GM19099 (cell line): ENCODE results near the gene NDRG3.

ENCODE experiments used
- POLR2A ChIP-seq: IDR thresholded peaks from 3 replicates; pipeline ENCODE4 v1.6.1; 2011; ENCODE audit warnings: low read depth; ENCODE audit not compliant: insufficient read length; ENCODE audit errors: extremely low read depth

NDRG3 gene

DNA sequence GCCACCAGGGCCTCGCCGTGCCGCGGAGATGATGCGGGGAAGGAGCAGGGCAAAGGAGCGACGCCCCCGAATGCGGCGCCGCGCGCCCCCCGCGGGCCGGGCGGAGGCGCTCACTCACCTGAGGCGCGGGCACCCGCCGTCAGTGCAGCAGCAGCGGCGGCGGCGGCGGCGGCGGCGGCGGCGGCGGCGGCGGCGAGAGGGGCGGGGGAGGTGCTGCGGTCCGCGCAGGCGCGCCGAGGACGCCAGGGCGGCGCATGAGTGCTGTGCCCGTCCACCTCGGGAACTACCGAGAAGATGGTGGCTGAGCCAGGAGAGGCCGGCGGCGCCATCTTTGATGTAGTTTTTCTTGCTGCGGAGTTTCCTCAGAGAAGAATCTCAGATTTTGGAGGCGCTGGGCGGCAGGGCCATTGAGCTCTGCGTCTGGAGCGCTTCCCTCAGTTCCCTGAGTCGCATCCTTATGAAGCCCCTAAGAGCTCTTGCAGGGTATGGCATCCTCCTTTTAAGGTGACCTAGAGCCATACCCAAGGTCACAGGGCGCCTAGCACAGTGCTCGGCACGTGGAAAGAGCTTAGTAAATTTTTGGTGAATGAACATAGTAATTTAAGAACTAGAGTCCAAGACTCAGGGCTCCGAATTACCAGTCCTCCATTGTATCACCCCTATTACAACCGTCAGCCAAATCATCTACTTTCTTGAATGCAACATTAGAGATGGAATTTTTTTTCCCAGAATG is at the start of gene NDRG3:
Gene NDRG3, minus strand, starts transcription at position 164 of the 733 bp plus-strand sequence. CDS start 24,355 bp downstream, outside the sequence.
- peak; percentile 76 for TF ChIP-seq POLR2A

DNA sequence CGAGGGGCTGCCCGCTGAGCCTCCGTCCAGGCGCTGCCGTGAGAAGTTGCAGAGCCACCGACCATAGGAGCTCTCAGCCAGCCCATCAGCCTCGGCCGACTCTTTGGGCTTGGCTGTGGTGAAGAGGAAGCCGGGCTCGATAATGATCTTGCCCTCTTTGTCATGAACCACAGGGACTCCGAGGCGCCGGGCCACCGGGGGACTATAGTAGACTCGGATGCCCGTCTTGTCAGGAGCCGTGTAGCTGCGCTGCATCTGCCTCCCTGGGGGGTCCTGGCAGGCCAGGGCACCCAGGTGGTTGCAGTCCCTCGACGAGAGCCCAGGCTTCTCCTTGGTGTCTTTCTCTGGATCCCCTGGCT is 48.2 kb upstream of the NDRG3 start:
- no peak for TF ChIP-seq POLR2A

DNA sequence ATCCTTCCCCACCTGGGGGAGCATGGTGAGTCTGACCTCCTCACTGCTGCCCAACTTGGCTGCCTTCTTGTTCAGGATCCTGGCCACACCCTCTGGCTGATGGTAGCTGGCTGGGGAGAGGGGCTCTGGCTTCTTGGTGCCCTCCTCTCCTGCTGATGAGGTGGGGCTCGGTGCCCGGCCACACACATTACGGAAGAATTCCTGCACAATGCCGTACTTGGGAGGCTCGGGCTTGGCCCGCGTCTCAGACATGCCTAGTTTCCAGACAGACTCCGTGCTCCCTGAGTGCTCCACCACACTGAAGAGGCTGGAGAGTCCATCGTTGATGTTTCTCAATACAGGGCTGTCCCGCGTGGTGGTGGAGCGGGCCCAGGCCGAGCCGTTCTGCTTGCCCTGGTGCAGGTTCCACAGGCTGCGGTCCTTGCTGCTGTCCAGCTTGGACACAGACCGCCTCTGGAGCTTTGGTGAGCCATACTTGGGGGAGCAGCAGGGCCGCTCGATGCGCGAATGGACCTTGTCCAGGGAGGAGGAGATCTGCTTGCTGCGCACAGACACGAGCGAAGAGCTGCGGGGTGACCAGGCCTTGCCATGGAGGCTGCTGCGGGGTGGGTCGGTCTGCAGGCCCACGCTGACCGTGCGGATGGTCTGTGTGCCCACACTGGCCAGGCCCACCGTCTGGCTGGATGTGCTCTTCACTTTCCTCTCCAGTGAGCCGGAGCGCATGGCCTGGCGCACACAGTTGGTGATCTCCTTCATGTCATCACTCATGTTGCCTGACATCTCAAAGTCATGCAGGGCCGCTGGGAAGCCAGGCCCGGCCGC is 47.6 kb upstream of the NDRG3 start:
- no peak for TF ChIP-seq POLR2A

DNA sequence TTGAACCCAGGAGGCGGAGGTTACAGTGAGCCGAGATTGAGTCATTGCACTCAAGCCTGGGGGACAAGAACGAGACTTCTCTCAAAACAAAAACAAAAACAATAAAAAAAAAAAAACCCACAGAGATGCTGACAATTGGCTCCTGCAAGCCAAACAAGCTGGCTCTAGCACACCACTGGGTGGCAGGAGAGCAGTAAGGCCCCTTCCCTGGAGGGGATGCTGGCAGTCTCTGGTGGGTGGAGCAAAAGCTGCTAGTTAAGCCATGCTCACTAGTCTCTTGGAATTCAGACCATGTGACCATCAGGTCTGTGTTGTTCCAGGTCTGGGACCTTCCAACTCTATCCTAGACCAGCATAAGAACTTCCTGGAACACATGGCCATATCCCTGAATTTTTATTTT is 46.5 kb upstream of the NDRG3 start:
- TF ChIP-seq POLR2A, result no peak

DNA sequence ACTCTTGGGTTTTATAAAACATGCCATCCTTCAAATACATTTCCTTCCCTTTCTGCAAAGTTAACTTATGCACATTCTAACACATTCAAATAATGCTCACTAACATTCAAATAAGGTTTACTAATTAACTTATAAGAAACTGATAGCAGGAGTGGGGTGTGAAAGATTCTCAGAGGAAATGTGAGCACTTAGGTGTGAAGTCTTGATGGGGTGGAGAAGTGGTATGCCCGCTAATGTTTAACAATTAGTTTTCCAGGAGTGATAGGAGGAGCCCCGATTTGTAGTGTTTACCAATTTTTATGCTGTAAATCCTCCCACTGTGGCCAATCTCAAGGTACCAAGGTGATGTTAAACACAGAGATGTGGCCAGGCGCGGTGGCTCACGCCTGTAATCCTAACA is 46.0 kb upstream of the NDRG3 start:
- no peak for TF ChIP-seq POLR2A

DNA sequence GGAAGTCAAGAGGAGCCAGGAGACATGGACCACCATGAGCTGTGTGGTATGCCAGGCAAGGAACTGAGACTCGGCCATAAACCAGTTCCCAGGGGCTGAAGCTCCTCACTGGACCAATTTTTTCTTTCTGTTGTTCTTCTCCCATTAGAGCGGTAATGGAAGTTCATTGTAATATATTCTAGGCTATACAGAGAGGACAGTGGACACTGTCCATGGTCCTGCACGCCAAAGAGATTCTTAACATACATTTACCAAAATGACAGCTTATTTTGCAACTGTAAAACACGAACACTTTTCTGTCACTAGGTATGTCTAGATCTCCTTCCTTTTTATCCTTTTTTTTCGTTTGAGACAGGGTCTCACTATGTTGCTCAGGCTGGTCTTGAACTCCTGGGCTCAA is 40.8 kb upstream of the NDRG3 start:
- no peak for TF ChIP-seq POLR2A

DNA sequence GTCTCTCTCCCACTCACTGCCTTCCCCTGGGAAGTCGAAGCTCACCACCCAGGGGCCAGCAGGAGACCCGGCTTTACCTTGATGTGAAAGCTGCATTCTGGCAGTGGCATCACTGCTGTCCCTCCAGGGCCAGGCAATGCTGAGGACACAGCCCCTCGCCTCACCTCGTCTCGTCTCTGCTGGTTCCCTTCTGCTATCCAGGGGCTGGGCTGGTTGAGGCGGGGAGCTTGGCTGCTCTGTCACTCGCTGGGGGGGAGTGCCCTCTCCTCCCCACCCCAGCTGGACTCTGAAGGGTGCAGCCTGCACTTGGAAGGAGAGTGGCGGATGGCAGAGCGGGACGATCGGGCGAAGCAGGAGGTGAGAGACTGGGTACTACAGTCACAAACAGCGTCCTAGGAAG is 40.4 kb upstream of the NDRG3 start:
- no peak for TF ChIP-seq POLR2A

DNA sequence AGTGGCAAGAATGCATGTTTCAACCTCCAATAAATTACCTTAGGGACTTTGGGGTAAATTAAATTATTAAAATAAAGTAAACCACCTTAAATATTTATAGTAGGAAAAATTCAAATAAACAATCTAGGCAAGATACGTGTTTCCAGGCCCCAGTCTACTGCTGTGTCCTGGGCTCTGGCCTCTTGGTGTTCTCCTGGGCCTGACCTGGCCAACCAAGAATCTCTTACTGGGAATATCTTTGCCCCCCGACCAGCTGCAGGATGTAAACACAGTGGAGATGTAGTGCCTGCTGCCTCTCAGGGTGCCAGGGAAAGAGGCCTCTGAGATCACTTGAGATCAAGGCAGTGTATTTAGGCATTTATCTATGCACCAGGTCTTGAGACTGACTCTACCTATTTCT is 39.4 kb upstream of the NDRG3 start:
- TF ChIP-seq POLR2A, result no peak

DNA sequence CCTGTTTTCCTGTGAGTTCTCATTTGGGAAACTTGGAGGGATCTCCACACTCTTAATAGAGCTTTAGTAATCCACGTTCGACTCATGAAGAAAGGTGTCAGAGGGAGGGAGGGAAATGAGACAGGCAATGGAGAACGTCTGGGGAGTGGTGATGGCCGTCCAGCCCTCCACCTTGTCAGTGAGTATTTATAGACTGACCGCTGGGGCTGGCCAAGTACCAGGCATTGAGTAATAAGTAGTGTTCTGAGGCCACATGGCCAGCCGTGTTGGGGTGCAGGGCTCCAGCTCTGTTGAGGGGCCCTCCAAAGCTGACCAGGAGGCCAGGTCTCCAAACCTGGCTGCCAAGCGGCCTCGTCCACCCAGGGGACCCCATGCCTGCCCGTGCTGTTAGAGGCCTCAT is 39.0 kb upstream of the NDRG3 start:
- no peak for TF ChIP-seq POLR2A

DNA sequence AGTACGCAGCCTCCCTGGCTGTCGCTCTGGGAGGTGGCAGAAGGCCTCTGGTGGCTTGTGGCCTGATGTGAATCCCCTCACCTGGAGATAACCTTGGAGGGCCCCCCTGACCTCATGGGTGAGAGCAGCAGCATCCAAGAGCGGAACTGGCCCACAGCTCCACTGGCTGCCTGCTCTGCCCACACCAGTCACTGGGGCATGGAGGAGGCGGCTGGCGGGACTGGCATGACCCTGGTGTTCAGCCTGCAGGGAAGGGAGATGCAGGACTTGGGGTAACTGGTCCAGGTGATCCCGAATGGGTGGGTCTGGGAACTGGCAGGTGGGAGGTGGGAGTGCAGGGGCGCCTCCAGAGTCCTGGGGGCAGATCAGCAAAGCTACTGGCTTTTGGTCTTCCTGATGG is 38.2 kb upstream of the NDRG3 start:
- no peak for TF ChIP-seq POLR2A

DNA sequence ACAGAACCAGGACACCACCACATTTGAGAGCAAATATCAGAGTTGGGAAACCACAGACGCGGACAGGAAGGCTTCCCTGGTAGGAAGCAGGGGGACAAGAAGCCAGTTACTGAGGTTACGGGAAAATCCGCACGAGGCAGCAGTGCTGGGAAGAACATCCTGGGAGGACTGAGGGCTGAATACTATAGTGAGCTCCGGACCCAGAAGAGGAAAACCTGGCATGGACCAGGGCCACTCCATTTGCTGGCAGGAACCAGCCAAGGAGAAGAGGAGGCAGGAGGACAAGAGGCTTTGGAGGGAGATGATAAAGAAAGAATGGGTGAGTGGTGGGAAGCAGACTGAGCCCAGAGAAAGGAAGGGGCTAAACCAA is 33.8 kb upstream of the NDRG3 start:
- no peak for TF ChIP-seq POLR2A

DNA sequence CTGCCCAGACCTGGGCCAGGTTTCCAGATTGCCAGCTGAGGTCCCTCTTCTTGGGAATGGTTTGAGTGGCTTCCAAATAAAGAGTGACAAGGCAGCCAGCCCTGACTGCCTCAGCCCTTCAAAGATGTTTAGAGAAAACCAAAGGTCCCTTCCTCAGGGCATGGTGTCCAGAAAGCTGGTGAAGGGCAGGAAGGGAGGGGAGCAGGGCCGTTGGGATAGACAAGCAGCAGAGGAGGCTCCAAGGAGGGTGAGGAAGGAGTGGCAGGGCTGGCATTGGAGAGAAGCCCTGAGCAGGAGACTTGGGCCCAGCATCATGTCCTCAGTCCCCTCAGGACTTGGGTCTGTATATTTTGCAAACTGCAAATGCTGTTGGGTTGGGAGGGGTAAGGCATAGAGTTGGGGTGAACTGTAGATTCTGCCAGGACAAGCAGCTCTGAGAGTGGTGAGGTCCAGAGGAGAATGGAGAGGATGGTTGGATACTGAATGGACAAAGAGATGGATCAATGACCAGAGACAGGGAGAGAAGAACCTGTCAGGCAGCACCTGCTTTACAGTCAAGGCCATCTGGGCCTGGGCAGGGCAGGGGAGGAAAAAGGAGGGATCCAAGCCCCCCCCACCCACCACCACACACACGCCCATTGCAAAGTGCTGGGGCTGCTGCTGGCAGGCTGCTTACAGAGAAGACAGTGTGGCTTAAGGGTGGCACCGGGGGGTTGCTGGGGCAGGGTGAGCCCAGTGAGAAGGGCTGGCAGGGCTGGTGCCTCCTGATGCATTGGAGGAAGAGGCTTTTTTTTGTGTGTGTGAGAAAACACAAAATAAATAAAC is 33.2 kb upstream of the NDRG3 start:
- TF ChIP-seq POLR2A, result no peak

DNA sequence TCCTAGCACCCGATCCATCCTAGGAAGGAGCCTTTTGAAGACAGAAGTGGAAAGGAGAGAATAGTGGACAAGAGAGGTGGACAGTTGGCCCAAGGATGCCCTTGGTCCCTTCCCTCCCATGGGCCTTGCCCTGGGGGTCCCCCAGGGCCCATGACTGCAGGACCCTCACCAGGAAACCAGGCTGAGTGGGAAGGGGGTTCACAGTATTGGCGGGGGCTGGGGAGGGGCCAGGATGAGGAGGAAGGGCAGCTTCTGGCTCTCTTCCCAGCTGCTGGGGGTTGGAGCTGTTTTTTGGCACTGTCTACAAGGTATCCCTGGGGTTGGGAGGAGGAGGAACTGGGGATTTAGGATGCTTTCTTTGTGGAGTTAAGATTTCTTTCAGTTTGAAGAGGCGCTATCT is 31.7 kb upstream of the NDRG3 start:
- no peak for TF ChIP-seq POLR2A

DNA sequence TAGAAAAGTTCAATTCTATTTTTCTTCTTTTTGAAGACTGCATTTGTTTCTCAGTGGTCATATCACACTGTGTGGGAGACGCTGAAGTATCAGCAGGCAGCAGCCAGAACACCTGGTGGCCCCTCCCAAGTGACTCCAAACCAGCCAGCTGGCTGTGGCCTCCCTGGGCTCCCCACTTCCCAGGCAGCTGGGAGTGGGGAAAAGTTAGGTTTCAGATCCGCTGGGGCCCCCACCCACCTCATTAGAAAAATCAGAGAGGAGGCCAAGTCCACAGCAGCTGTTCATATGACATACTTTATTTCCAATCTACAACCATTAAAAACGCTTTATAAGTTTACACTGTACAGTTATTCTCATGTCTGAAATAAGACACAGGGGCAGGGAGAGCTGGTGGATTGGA is 31.3 kb upstream of the NDRG3 start:
- TF ChIP-seq POLR2A, result no peak

DNA sequence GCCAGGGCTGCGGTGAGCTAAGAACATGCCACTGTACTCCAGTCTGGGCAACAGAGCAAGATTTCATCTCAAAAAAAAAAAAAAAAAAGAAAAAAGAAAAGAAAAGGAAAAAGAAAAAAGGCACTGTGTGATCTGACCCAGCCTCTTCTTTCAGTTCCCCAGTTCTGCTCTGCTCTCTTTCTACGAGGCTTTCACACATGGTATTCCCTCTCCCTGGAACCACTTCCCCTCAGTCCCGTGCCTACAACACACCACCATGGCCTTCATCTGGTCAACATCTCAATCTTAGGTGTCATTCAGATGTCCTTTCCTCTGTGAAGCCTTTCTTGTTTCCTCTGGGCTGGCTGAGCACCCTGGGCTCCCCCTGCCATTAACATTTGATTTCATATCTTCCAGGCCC is 29.9 kb upstream of the NDRG3 start:
- no peak for TF ChIP-seq POLR2A

DNA sequence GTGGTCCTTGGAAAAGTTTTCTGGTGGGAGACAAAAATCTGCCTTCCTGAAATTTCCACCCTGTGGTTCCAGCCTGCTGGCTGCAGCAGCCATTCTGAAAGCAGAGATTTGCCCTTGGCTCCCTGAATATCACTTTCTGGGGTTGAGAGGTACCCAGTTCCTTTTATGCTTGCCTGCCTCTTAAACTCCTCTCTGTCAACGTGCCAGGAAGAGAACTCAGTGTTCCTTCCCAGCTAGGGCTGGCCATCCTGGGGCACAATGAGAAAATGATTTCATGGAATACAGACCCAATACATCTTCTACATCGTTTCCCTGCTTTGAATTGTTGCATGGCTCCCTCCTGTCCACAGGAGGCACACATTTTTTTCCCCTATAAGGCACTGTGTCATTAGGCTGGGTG is 29.3 kb upstream of the NDRG3 start:
- TF ChIP-seq POLR2A, result no peak

DNA sequence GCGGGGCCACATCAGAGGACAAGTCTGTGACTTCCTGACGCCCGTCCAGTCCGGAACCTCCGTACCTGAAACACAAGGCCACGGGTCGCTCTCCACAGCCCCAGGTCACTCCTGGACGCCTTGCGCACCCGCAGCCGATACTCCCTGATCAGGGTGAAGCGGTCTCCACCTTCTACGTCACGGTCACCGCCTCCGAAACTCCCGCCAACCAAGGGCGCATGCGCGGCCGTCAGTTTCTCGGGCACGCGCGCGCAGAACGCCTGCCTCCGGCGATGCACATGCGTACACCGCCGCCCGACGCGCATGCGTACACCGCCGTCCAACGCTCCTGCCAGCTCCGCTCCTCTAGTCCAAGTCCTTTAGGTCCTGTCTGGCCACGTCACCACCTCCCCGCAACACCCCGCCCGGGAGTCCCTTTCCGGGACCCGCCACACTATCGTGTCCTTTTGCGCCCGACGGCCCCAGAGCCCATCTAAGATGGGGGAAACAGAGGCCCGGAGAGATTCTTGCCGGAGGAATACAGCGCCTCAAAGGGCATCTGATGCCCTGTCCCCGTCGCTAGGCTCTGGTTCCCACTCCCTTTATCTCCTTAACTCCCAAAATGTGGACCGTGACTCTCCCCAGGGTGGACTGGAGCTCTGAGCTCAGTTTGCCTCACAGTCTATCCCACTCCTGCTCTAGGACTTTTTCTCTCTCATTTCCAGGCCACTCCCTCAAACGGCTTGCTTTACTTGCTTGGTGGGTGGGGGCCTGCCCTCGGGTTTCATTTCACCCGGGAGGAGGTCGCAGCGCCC is 27.9 kb upstream of the NDRG3 start, which contains the start of gene DSN1:
Gene DSN1, minus strand, starts transcription at position 167 of the 794 bp plus-strand sequence. CDS start 2,305 bp downstream, outside the sequence.
- TF ChIP-seq POLR2A, result peak; percentile 84
